Prostate gland (tissue), 2 donors: ENCODE results near the gene SRBD1.

Experiments
- POLR2AphosphoS5 ChIP-seq: sonication (generic); formaldehyde crosslinking; IDR thresholded peaks from one replicate; pipeline ENCODE4 v1.6.1; 2017; ENCODE audit warnings: antibody characterized with exemption
- TF ChIP-seq, protein P1 (sequence below), 4 experiments: fragments of 200-600 bp in 2 of 4; fragments of 450-650 bp in 2 of 4; sonication (generic) in 2 of 4; IDR thresholded peaks; 1 replicate in 3 of 4; 2 replicates in 1 of 4; pipeline ENCODE4 v1.5.1; 2016 to 2019; ENCODE audit warnings: antibody characterized with exemption in 4 of 4, mild to moderate bottlenecking in 2 of 4, moderate library complexity in 2 of 4

DNA sequence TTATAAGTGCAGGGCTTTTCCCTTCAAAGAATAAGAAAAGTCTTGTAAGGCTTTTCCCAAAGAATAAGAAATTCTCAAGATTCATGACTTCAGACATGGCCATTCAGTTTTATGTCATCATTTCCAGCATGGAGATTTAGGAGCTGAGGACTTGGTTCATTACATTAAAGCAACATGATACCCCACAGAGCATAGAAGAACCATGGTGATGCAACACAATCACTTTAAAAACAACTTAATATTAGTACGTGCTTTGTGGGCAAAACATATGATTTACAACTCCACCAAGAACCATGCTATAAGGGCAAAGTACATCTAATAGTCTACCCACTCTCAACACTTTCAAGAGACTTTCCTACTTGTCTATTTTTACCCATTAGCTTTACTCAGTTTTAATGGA lies 214.4 kb downstream of the SRBD1 start:
- no peak for TF ChIP-seq POLR2AphosphoS5
- TF ChIP-seq, protein P1, sequence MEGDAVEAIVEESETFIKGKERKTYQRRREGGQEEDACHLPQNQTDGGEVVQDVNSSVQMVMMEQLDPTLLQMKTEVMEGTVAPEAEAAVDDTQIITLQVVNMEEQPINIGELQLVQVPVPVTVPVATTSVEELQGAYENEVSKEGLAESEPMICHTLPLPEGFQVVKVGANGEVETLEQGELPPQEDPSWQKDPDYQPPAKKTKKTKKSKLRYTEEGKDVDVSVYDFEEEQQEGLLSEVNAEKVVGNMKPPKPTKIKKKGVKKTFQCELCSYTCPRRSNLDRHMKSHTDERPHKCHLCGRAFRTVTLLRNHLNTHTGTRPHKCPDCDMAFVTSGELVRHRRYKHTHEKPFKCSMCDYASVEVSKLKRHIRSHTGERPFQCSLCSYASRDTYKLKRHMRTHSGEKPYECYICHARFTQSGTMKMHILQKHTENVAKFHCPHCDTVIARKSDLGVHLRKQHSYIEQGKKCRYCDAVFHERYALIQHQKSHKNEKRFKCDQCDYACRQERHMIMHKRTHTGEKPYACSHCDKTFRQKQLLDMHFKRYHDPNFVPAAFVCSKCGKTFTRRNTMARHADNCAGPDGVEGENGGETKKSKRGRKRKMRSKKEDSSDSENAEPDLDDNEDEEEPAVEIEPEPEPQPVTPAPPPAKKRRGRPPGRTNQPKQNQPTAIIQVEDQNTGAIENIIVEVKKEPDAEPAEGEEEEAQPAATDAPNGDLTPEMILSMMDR (IDR thresholded peaks at IDR 0.05), result no peak
